ENCODE data around the gene FARP2. TPM values are rescaled to one million over a fixed set of nuclear protein-coding genes. Genes with fewer than 3 reads are reported as not detected.

FARP2 gene
- total RNA-seq, 1 donor, result 41.3 TPM

DNA sequence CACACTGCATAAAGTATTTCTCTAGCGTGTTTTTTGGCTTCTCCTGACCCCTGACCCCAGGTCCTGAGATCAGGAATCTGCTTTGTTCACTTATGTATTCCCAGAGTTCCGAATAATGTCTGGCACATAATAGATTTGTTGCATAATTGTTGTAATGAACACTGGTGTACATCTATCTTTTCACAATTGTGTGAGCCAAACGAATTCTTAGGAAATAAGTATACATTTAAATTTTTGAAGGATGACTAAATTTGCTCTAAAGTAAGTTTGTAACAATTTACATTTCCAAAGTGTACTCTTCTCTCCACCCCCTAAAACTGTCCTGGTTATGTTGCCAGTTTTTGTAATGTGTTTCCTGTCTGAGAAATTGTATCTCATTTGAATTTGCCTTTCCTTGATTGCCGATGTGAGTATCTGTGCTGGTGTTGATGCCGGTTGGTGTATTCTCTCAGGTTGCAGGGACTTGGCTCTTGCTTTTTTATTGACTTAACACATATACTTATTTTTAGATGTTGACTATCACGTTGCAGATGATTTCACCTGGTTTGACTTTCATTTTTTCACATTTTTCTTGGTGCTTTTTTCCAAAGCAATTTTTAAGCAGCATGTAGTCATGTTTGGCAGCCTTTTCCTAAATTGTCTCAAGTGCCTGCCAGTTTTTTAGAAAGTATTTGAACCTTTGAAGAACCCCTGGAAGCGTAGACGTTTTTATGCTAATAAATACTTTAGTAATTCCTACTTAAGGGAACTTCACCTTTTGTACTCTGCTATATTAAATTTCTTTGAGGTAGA is 16.1 kb upstream of the FARP2 start:
- H2AFZ ChIP-seq (ENCODE audit: low read length), result no peak overlapping the region
- no peak overlapping the region for H3K27ac ChIP-seq (ENCODE audit: low read depth, low read length)
- H4K20me1 ChIP-seq (ENCODE audit: insufficient read depth, low read length), result peaks cover 31% of the 10 kb centered on the region
- H3K4me2 ChIP-seq (ENCODE audit: insufficient read depth, low read length), result no peak overlapping the region
- H3K36me3 ChIP-seq (ENCODE audit: insufficient read depth, low read length), result peaks cover 90% of the 10 kb centered on the region
- H3K4me3 ChIP-seq (ENCODE audit: insufficient read depth, low read length), result no peak overlapping the region
- peaks cover 58% of the 10 kb centered on the region for H3K79me2 ChIP-seq (ENCODE audit: insufficient read depth, low read length)
- no peak for TF ChIP-seq CTCF (IDR thresholded peaks at IDR 0.05; ENCODE audit: extremely low read depth, low read depth, low read length)
- no peaks in the 10 kb centered on the region for H3K27me3 ChIP-seq (ENCODE audit: insufficient read depth, low read length)
- peaks cover 12% of the 10 kb centered on the region for H3K4me1 ChIP-seq (ENCODE audit: insufficient read depth, low read length)
- DNase-seq (ENCODE audit: insufficient read length, low spot score, missing footprints), result no peak
- no peaks in the 10 kb centered on the region for H3K9me3 ChIP-seq (ENCODE audit: low read depth, low read length)

DNA sequence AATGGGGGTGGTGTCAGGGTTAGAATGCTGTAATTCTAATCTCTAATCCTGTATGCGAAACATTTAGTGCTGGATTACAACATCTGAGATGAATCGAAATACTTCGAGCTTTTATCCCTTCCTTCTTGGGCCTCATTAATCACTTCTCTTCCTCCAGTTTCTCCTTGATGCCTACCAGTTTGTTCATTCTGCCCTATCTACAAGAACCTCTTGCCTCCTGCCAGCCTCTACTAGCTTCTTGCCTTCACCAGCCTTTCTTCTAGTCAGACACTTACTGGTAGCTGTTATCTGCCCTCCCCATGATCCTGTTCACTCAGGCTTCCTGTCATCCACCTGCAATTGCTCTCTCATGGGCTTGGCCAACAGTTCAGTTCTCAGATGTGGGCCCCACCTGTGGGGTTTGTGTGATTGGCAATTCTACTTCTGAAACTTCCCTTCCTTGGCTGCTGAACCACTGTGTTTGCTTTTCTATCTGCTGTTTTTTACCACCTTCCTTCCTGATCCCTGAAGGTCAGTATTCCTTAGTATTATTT is 15.4 kb upstream of the FARP2 start:
- Histone ChIP-seq H3K4me2 (ENCODE audit: insufficient read depth, low read length) (no peak overlapping the region), H3K36me3 (ENCODE audit: insufficient read depth, low read length) (peaks cover 89% of the 10 kb centered on the region), H4K20me1 (ENCODE audit: insufficient read depth, low read length) (peaks cover 35% of the 10 kb centered on the region), H3K27ac (ENCODE audit: low read depth, low read length) (no peak overlapping the region), H2AFZ (ENCODE audit: low read length) (no peak overlapping the region), H3K4me3 (ENCODE audit: insufficient read depth, low read length) (no peak overlapping the region), H3K9me3 (ENCODE audit: low read depth, low read length) (no peaks in the 10 kb centered on the region), H3K79me2 (ENCODE audit: insufficient read depth, low read length) (peaks cover 51% of the 10 kb centered on the region), H3K27me3 (ENCODE audit: insufficient read depth, low read length) (no peaks in the 10 kb centered on the region), H3K4me1 (ENCODE audit: insufficient read depth, low read length) (peaks cover 19% of the 10 kb centered on the region)
- DNase-seq (ENCODE audit: insufficient read length, low spot score, missing footprints), result peak; percentile 39
- no peak for TF ChIP-seq CTCF (IDR thresholded peaks at IDR 0.05; ENCODE audit: extremely low read depth, low read depth, low read length)

- Histone ChIP-seq H3K4me3 (ENCODE audit: insufficient read depth, low read length) (no peak overlapping the region), H3K4me1 (ENCODE audit: insufficient read depth, low read length) (peaks cover 15% of the 10 kb centered on the region), H4K20me1 (ENCODE audit: insufficient read depth, low read length) (peaks cover 36% of the 10 kb centered on the region), H2AFZ (ENCODE audit: low read length) (no peak overlapping the region), H3K27ac (ENCODE audit: low read depth, low read length) (peak overlapping the region; percentile 77), H3K36me3 (ENCODE audit: insufficient read depth, low read length) (peaks cover 94% of the 10 kb centered on the region), H3K27me3 (ENCODE audit: insufficient read depth, low read length) (no peaks in the 10 kb centered on the region), H3K79me2 (ENCODE audit: insufficient read depth, low read length) (peaks cover 25% of the 10 kb centered on the region), H3K4me2 (ENCODE audit: insufficient read depth, low read length) (peak overlapping the region; percentile 23), H3K9me3 (ENCODE audit: low read depth, low read length) (no peaks in the 10 kb centered on the region)
- TF ChIP-seq CTCF (IDR thresholded peaks at IDR 0.05; ENCODE audit: extremely low read depth, low read depth, low read length), result no peak
- peak; percentile 49 for DNase-seq (ENCODE audit: insufficient read length, low spot score, missing footprints)
Measured at GRCh38 chr2:241344925-241345651, 11.0 kb upstream of the FARP2 start.

GRCh38 chr2:241349941-241350340 is 6.1 kb upstream of the FARP2 start:
- Histone ChIP-seq H3K4me3 (ENCODE audit: insufficient read depth, low read length) (no peak overlapping the region), H3K36me3 (ENCODE audit: insufficient read depth, low read length) (peaks cover 94% of the 10 kb centered on the region), H2AFZ (ENCODE audit: low read length) (no peak overlapping the region), H3K79me2 (ENCODE audit: insufficient read depth, low read length) (no peaks in the 10 kb centered on the region), H3K27me3 (ENCODE audit: insufficient read depth, low read length) (no peaks in the 10 kb centered on the region), H3K27ac (ENCODE audit: low read depth, low read length) (no peak overlapping the region), H3K4me2 (ENCODE audit: insufficient read depth, low read length) (no peak overlapping the region), H3K4me1 (ENCODE audit: insufficient read depth, low read length) (peaks cover 10% of the 10 kb centered on the region), H4K20me1 (ENCODE audit: insufficient read depth, low read length) (peaks cover 22% of the 10 kb centered on the region), H3K9me3 (ENCODE audit: low read depth, low read length) (no peaks in the 10 kb centered on the region)
- no peak for TF ChIP-seq CTCF (IDR thresholded peaks at IDR 0.05; ENCODE audit: extremely low read depth, low read depth, low read length)
- DNase-seq (ENCODE audit: insufficient read length, low spot score, missing footprints), result no peak
